Keratinocyte (primary cell): Measurements from ENCODE around the gene SERBP1. TPM values are rescaled to one million over a fixed set of nuclear protein-coding genes. Genes with fewer than 3 reads are reported as not detected.
"Not testable (repeated sequence)": the region's sequence is repeated elsewhere in the genome, so short reads cannot be mapped to it uniquely, and the experiment has no call there.

Experiments
- DNase-seq: peaks from one replicate; pipeline ENCODE4 v3.0.0-alpha.2; 2011; ENCODE audit warnings: low read depth, missing footprints, low spot score
- FAIRE-seq: peaks from 2 replicates; lab custom pipeline; 2011; peaks lifted over from hg19 to GRCh38; lab: Jason Lieb, UNC
- H2AFZ ChIP-seq: 2 replicates; pipeline ENCODE4 v1.6.0; 2012; ENCODE audit warnings: low read length, control low read depth, inconsistent platforms; ENCODE audit not compliant: control insufficient read depth
- H3K27ac ChIP-seq: 2 replicates; pipeline ENCODE4 v1.5.1; 2011; ENCODE audit warnings: low read length; ENCODE audit not compliant: control insufficient read depth, insufficient read depth
- H3K27me3 ChIP-seq: 3 replicates; pipeline ENCODE4 v1.6.0; 2011; ENCODE audit warnings: low read length; ENCODE audit not compliant: control insufficient read depth, insufficient read depth; ENCODE audit errors: extremely low read depth
- H3K36me3 ChIP-seq, 2 experiments: 2 replicates in 1 of 2; 3 replicates in 1 of 2; pipeline ENCODE4 v1.5.1; 2011; ENCODE audit warnings: low read length in 2 of 2, mild to moderate bottlenecking in 1 of 2; ENCODE audit not compliant: control insufficient read depth in 2 of 2, insufficient read depth in 2 of 2; ENCODE audit errors: extremely low read depth in 1 of 2
- H3K4me1 ChIP-seq: 3 replicates; pipeline ENCODE4 v1.5.1; 2011; ENCODE audit warnings: low read length; ENCODE audit not compliant: control insufficient read depth, insufficient read depth; ENCODE audit errors: extremely low read depth
- H3K4me2 ChIP-seq: 3 replicates; pipeline ENCODE4 v1.6.0; 2011; ENCODE audit warnings: low read depth, low read length; ENCODE audit not compliant: control insufficient read depth, insufficient read depth; ENCODE audit errors: extremely low read depth
- H3K4me3 ChIP-seq, 3 experiments: fragments of 200-600 bp in 1 of 3; sonication (generic) in 1 of 3; 2 replicates in 2 of 3; 3 replicates in 1 of 3; pipeline ENCODE4 v1.5.1; 2011 to 2016; ENCODE audit warnings: low read length in 3 of 3, mild to moderate bottlenecking in 3 of 3, control low read depth in 2 of 3, inconsistent platforms in 1 of 3, low read depth in 1 of 3, mixed read lengths in 1 of 3, mixed run types in 1 of 3, moderate library complexity in 1 of 3; ENCODE audit not compliant: control insufficient read depth in 2 of 3, insufficient read depth in 2 of 3; ENCODE audit errors: extremely low read depth in 1 of 3
- H3K79me2 ChIP-seq: 2 replicates; pipeline ENCODE4 v1.6.0; 2012; ENCODE audit warnings: low read length; ENCODE audit not compliant: control insufficient read depth, insufficient read depth
- H3K9ac ChIP-seq: 3 replicates; pipeline ENCODE4 v1.6.0; 2011; ENCODE audit warnings: low read length; ENCODE audit not compliant: control insufficient read depth, insufficient read depth; ENCODE audit errors: extremely low read depth
- H3K9me1 ChIP-seq: 3 replicates; pipeline ENCODE4 v1.6.0; 2011; ENCODE audit warnings: low read length; ENCODE audit not compliant: control insufficient read depth, insufficient read depth; ENCODE audit errors: extremely low read depth
- H3K9me3 ChIP-seq: 2 replicates; pipeline ENCODE4 v1.5.1; 2012; ENCODE audit warnings: low read depth, low read length; ENCODE audit not compliant: control insufficient read depth
- H4K20me1 ChIP-seq: 3 replicates; pipeline ENCODE4 v1.6.0; 2011; ENCODE audit warnings: low read length; ENCODE audit not compliant: control insufficient read depth, insufficient read depth; ENCODE audit errors: extremely low read depth
- CTCF ChIP-seq, 3 experiments: IDR thresholded peaks in 1 of 3; conservative IDR thresholded peaks in 1 of 3; optimal IDR thresholded peaks in 1 of 3; 2 replicates in 2 of 3; 3 replicates in 1 of 3; pipeline versions ENCODE3 to v1.5.1; 2011; ENCODE audit warnings: low read length in 3 of 3, mild to moderate bottlenecking in 3 of 3, moderate library complexity in 2 of 3, control low read depth in 1 of 3, inconsistent platforms in 1 of 3; ENCODE audit not compliant: insufficient read depth in 2 of 3; ENCODE audit errors: extremely low read depth in 1 of 3
- EZH2 ChIP-seq: IDR thresholded peaks from one replicate; pipeline ENCODE4 v1.6.1; 2012; ENCODE audit warnings: inconsistent platforms, mild to moderate bottlenecking, low read length, moderate library complexity
- dilution Hi-C: fragments of 300-500 bp; cut with MboI; formaldehyde crosslinking; loops from one replicate; pipeline ENCODE4 v1.7.0; 2020; ENCODE audit warnings: low sequenced_read_pairs; ENCODE audit not compliant: extremely low pct_ligation_motif_present
- polyA plus RNA-seq, 5 experiments: library from polyadenylated mRNA; depleted of rRNA in 3 of 5; stranded (reverse) in 3 of 5; stranded (forward) in 1 of 5; unstranded in 1 of 5; fragments of >200 nt; gene quantifications; 1 replicate in 1 of 5; 2 replicates in 3 of 5; 3 replicates in 1 of 5; pipeline versions ENCODE4 v1.2.1 to v1.2.3, GENCODE V29; 2011 to 2012; ENCODE audit warnings: missing spikeins in 2 of 5, low read depth in 1 of 5, low replicate concordance in 1 of 5

SERBP1 gene
- polyA plus RNA-seq, 1 donor (not counting 4 experiments of a cell fraction or from before 2014, with no cell fraction given): 352 TPM

- TF ChIP-seq EZH2: no peak
- no peak for TF ChIP-seq CTCF (optimal IDR thresholded peaks at IDR 0.05 in 1 of 3, IDR thresholded peaks at IDR 0.05 in 1 of 3, conservative IDR thresholded peaks at IDR 0.05 in 1 of 3; ENCODE audit: extremely low read depth in 1 of 3, insufficient read depth in 2 of 3, low read length in 3 of 3)
- Histone ChIP-seq H3K36me3 (peaks cover 21 to 40% of the 10 kb centered on the region in 2 experiments), H3K79me2 (peaks cover 68% of the 10 kb centered on the region), H3K4me1 (peaks cover 12% of the 10 kb centered on the region), H2AFZ (no peak overlapping the region), H3K9ac (no peak overlapping the region), H3K4me2 (no peak overlapping the region), H4K20me1 (peaks cover 7% of the 10 kb centered on the region), H3K9me3 (no peaks in the 10 kb centered on the region), H3K27me3 (no peaks in the 10 kb centered on the region), H3K27ac (no peak overlapping the region), H3K4me3 (no peak overlapping the region), H3K9me1 (no peaks in the 10 kb centered on the region)
- dilution Hi-C loops: no loop called here
- FAIRE-seq: no peak
- DNase-seq: no peak
These were observed 15.2 kb downstream of the SERBP1 start for GRCh38 chr1:67415041-67415440.

- H3K4me3 ChIP-seq: no peak overlapping the region
- H3K9me1 ChIP-seq: no peaks in the 10 kb centered on the region
- no peak overlapping the region for H3K4me2 ChIP-seq
- no peaks in the 10 kb centered on the region for H3K9me3 ChIP-seq
- peaks cover 21 to 40% of the 10 kb centered on the region in 2 experiments for H3K36me3 ChIP-seq
- FAIRE-seq: no peak
- no peak overlapping the region for H2AFZ ChIP-seq
- H3K27me3 ChIP-seq: no peaks in the 10 kb centered on the region
- no peak for TF ChIP-seq CTCF (optimal IDR thresholded peaks at IDR 0.05 in 1 of 3, IDR thresholded peaks at IDR 0.05 in 1 of 3, conservative IDR thresholded peaks at IDR 0.05 in 1 of 3; ENCODE audit: extremely low read depth in 1 of 3, insufficient read depth in 2 of 3, low read length in 3 of 3)
- no peak for TF ChIP-seq EZH2
- H3K9ac ChIP-seq: no peak overlapping the region
- DNase-seq: no peak
- H3K27ac ChIP-seq: no peak overlapping the region
- H4K20me1 ChIP-seq: peaks cover 7% of the 10 kb centered on the region
- H3K4me1 ChIP-seq: peaks cover 11% of the 10 kb centered on the region
- H3K79me2 ChIP-seq: peaks cover 64% of the 10 kb centered on the region
- dilution Hi-C loops: no loop called here
These were observed 15.6 kb downstream of the SERBP1 start for GRCh38 chr1:67414574-67414973.

- H3K9me3 ChIP-seq, H3K9ac ChIP-seq, H2AFZ ChIP-seq, H3K4me3 ChIP-seq, dilution Hi-C loops, H3K4me1 ChIP-seq, FAIRE-seq, DNase-seq, H3K9me1 ChIP-seq, H4K20me1 ChIP-seq, H3K27me3 ChIP-seq, H3K4me2 ChIP-seq, H3K27ac ChIP-seq: not testable (repeated sequence)
- Histone ChIP-seq H3K36me3 (peaks cover 18 to 29% of the 10 kb centered on the region in 2 experiments), H3K79me2 (peaks cover 49% of the 10 kb centered on the region)
These were observed 17.1 kb downstream of the SERBP1 start for GRCh38 chr1:67413101-67413500.
